GM12878 (cell line): Measurements from ENCODE around the gene PPIL3. TPM values are rescaled to one million over a fixed set of nuclear protein-coding genes. Genes with fewer than 3 reads are reported as not detected.

Experiments used
- ATAC-seq: fragments of 200-7000 bp; cut with Tn5 transposase; 3 replicates; pipeline ENCODE4 v1.9.1; 2020; ENCODE audit warnings: mild to moderate bottlenecking, moderate library complexity
- BruUV-seq: library from RNA; stranded (reverse); fragments of 400-500 nt; replicated peaks from 2 replicates; lab custom pipeline; 2021; lab: Mats Ljungman, UMichigan
- CTCF ChIA-PET: fragments of 300-600 bp; sonication (Branson Sonifier 250); formaldehyde crosslinking; extraction: SDS; loops from one replicate; lab custom pipeline; 2021; ENCODE audit warnings: inconsistent platforms; lab: Yijun Ruan, JAX
- POLR2A ChIA-PET: fragments of 350-600 bp; formaldehyde crosslinking; extraction: SDS; loops from one replicate; lab custom pipeline; 2021; ENCODE audit warnings: inconsistent platforms; lab: Charles Lee
- RAD21 ChIA-PET: fragments of 300-600 bp; sonication (Branson Sonifier 250); formaldehyde crosslinking; loops from one replicate; lab custom pipeline; 2023; ENCODE audit warnings: antibody characterized with exemption; ENCODE audit not compliant: unreplicated experiment; lab: Charles Lee
- SMC1A ChIA-PET: fragments of 300-600 bp; sonication (Branson Sonifier 250); formaldehyde crosslinking; loops from one replicate; lab custom pipeline; 2023; ENCODE audit not compliant: unreplicated experiment, uncharacterized antibody; lab: Charles Lee
- DNase-seq: peaks from one replicate; pipeline ENCODE4 v3.0.0-alpha.2; 2011; ENCODE audit warnings: low read depth, low spot score
- FAIRE-seq: peaks from 3 replicates; lab custom pipeline; 2011; peaks lifted over from hg19 to GRCh38; lab: Jason Lieb, UNC
- H2AFZ ChIP-seq: 2 replicates; pipeline ENCODE4 v1.6.0; 2011; ENCODE audit warnings: low read depth, low read length, control low read depth; ENCODE audit not compliant: control insufficient read depth
- H3K27ac ChIP-seq: 2 replicates; pipeline ENCODE4 v1.5.1; 2011; ENCODE audit warnings: control low read depth; ENCODE audit not compliant: control insufficient read depth, insufficient read depth
- H3K27me3 ChIP-seq, 2 experiments: replicated peaks in 1 of 2; 2 replicates each; pipeline versions ENCODE4 v1.6.0 to v1.6.1; 2011; ENCODE audit warnings: low read length in 1 of 2; ENCODE audit not compliant: control insufficient read depth in 2 of 2, insufficient read depth in 2 of 2
- H3K36me3 ChIP-seq, 2 experiments: 2 replicates each; pipeline ENCODE4 v1.5.1; 2011; ENCODE audit warnings: low read length in 1 of 2; ENCODE audit not compliant: control insufficient read depth in 2 of 2, insufficient read depth in 2 of 2
- H3K4me1 ChIP-seq: 2 replicates; pipeline ENCODE4 v1.6.1; 2011; ENCODE audit warnings: mild to moderate bottlenecking, low read length, moderate library complexity, mixed read lengths; ENCODE audit not compliant: control insufficient read depth, insufficient read depth
- H3K4me2 ChIP-seq: 2 replicates; pipeline ENCODE4 v1.6.0; 2011; ENCODE audit warnings: control low read depth; ENCODE audit not compliant: control insufficient read depth, insufficient read depth
- H3K4me3 ChIP-seq: fragments of 200-600 bp; sonication (generic); 2 replicates; pipeline ENCODE4 v1.5.1; 2016
- H3K79me2 ChIP-seq: 2 replicates; pipeline ENCODE4 v1.6.0; 2011; ENCODE audit warnings: low read length; ENCODE audit not compliant: control insufficient read depth, insufficient read depth
- H3K9ac ChIP-seq: 2 replicates; pipeline ENCODE4 v1.8.0; 2011; ENCODE audit warnings: low read length, control low read depth, mixed read lengths; ENCODE audit not compliant: control insufficient read depth, insufficient read depth
- H3K9me3 ChIP-seq: replicated peaks from 3 replicates; pipeline ENCODE4 v1.5.1; 2011; ENCODE audit warnings: mild to moderate bottlenecking, low read length; ENCODE audit not compliant: control insufficient read depth, insufficient read depth
- H4K20me1 ChIP-seq: 2 replicates; pipeline ENCODE4 v1.6.0; 2011; ENCODE audit not compliant: control insufficient read depth, insufficient read depth
- POLR2AphosphoS2 ChIP-seq: IDR thresholded peaks from 2 replicates; pipeline ENCODE4 v1.6.1; 2011; ENCODE audit warnings: low read depth, mild to moderate bottlenecking, low read length, improper control_type of control experiment, moderate library complexity
- POLR2AphosphoS5 ChIP-seq: IDR thresholded peaks from 2 replicates; pipeline ENCODE4 v1.6.1; 2011; ENCODE audit warnings: mild to moderate bottlenecking, low read length, inconsistent platforms
- RBBP5 ChIP-seq: fragments of 200-600 bp; sonication (generic); conservative IDR thresholded peaks from 2 replicates; pipeline ENCODE4 v1.6.1; 2016
- WGBS: methylation state at CpG from one replicate; pipeline ENCODE4 v1.1.6; 2016; ENCODE audit warnings: low lambda C conversion rate; ENCODE audit not compliant: insufficient replicate concordance, insufficient coverage; ENCODE audit errors: missing lambda C conversion rate; 5-methylcytosine and 5-hydroxymethylcytosine counted together
- in situ Hi-C: fragments of 300-500 bp; cut with MboI; formaldehyde crosslinking; loops from 9 replicates; pipeline ENCODE4 v1.14.3; 2018; ENCODE audit warnings: mixed read lengths
- intact Hi-C: fragments of 100-400 bp; cut with micrococcal nuclease; formaldehyde crosslinking; loops from one replicate; pipeline ENCODE4 v1.14.2; 2022; ENCODE audit not compliant: unreplicated experiment
- polyA plus RNA-seq, 11 experiments: library from polyadenylated mRNA; depleted of rRNA in 4 of 11; unstranded in 6 of 11; stranded (reverse) in 5 of 11; fragments of >200 nt; fragmentation: Nextera tagmentation in 4 of 11; fragmentation: Illumina TruSeq in 1 of 11; extraction: Ambion mirVana in 4 of 11; extraction: Trizol in 1 of 11; gene quantifications; 1 replicate in 1 of 11; 2 replicates in 10 of 11; pipeline versions ENCODE4 v1.2.1 to v1.2.3, GENCODE V29; 2011 to 2016; ENCODE audit warnings: inconsistent platforms in 2 of 11, missing spikeins in 2 of 11, low read depth in 1 of 11
- total RNA-seq, 4 experiments: library from RNA; depleted of rRNA in 3 of 4; stranded (reverse); fragments of >200 nt in 3 of 4; fragmentation: Illumina TruSeq in 1 of 4; extraction: Trizol in 1 of 4; gene quantifications; 2 replicates each; pipeline versions ENCODE4 v1.2.1 to v1.2.3, GENCODE V29; 2013 to 2021
- TF ChIP-seq, protein P1 (sequence below): fragments of 450-650 bp; formaldehyde crosslinking; IDR thresholded peaks from 2 replicates; pipeline ENCODE4 v1.4.0; 2022; ENCODE audit warnings: mild to moderate bottlenecking, moderate library complexity

Gene PPIL3
- total and polyA plus RNA-seq, 10 of the 15 experiments (the other 5 are each of a cell fraction or from before 2014, with no cell fraction given), result 33.8 to 176 (median 59.1) TPM

GRCh38 chr2:200860092-200860795 is 28.6 kb downstream of the PPIL3 start:
- Histone ChIP-seq H3K4me2 (peak overlapping the region; percentile 95; the same call in 1 of the 2 replicates), H3K79me2 (peaks cover 78% of the 10 kb centered on the region), H3K9ac (no peak overlapping the region), H3K36me3 (peaks cover 6 to 37% of the 10 kb centered on the region in 2 experiments), H3K27me3 (no peaks in the 10 kb centered on the region), H3K27ac (no peak overlapping the region), H3K4me3 (peak overlapping the region; percentile 100; the same call in 1 of the 2 replicates), H2AFZ (no peak overlapping the region), H3K4me1 (no peaks in the 10 kb centered on the region), H4K20me1 (peaks cover 5% of the 10 kb centered on the region; the same call in 1 of the 2 replicates), H3K9me3 (no peaks in the 10 kb centered on the region)
- ChIA-PET SMC1A (interaction anchor here (1.7 to 2.0 kb wide), 2 partner anchors 11 to 46 kb away, joined by 8 to 9 read pairs; no protein-coding TSS in a partner anchor), POLR2A (interaction anchor here (1.8 to 2.0 kb wide), 2 partner anchors 11 to 42 kb away, joined by 7 to 14 read pairs; no protein-coding TSS in a partner anchor), CTCF (interaction anchor here (1.4 kb wide), 1 partner anchor 209 kb away, joined by 3 read pairs; no protein-coding TSS in a partner anchor), RAD21 (interaction anchor here (0.6 to 1.5 kb wide), 3 partner anchors 29 to 152 kb away, joined by 3 to 4 read pairs (median 3); partner anchors contain the start of genes NIF3L1 and PPIL3)
- intact Hi-C loops (loop anchor here (10.0 kb wide), 1 partner anchor 1515 kb away; the partner anchor contains the start of gene BMPR2), in situ Hi-C loops (no loop called here)
- no peak for FAIRE-seq
- BruUV-seq, result no TSS peak
- WGBS, result 76% methylated on average over 12 of the region's 12 CpGs
- no peak for TF ChIP-seq POLR2AphosphoS2
- no peak for TF ChIP-seq RBBP5
- TF ChIP-seq, protein P1, sequence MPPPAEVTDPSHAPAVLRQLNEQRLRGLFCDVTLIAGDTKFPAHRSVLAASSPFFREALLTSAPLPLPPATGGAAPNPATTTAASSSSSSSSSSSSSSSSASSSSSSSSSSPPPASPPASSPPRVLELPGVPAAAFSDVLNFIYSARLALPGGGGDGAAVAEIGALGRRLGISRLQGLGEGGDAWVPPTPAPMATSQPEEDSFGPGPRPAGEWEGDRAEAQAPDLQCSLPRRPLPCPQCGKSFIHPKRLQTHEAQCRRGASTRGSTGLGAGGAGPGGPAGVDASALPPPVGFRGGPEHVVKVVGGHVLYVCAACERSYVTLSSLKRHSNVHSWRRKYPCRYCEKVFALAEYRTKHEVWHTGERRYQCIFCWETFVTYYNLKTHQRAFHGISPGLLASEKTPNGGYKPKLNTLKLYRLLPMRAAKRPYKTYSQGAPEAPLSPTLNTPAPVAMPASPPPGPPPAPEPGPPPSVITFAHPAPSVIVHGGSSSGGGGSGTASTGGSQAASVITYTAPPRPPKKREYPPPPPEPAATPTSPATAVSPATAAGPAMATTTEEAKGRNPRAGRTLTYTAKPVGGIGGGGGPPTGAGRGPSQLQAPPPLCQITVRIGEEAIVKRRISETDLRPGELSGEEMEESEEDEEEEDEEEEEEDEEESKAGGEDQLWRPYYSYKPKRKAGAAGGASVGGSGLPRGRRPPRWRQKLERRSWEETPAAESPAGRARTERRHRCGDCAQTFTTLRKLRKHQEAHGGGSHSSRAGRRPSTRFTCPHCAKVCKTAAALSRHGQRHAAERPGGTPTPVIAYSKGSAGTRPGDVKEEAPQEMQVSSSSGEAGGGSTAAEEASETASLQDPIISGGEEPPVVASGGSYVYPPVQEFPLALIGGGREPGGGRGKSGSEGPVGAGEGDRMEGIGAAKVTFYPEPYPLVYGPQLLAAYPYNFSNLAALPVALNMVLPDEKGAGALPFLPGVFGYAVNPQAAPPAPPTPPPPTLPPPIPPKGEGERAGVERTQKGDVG, result no peak
- 0 out of 2 replicates have a peak, but pooled peaks have one; percentile 44 for TF ChIP-seq POLR2AphosphoS5
- ATAC-seq, result no peak
- DNase-seq, result no peak
